T-helper 17 cell (primary cell): Measurements from ENCODE around the gene ERVK3-1. TPM values are rescaled to one million over a fixed set of nuclear protein-coding genes. Genes with fewer than 3 reads are reported as not detected.

Experiments used
- total RNA-seq, 4 donors: library from RNA in 2 of 4; stranded (reverse) in 2 of 4; gene quantifications; one replicate each; pipeline ENCODE4 v1.2.3 and lab custom pipeline; 2022 to 2026

Gene ERVK3-1
- total RNA-seq, 2 donors from 2014 or later = 108 to 110 TPM

Other genes starting within 250 kb of the ERVK3-1 start
- under 1 TPM; 0.16 to 0.57 TPM for gene ZNF135, start 246.1 kb upstream of the ERVK3-1 start, total RNA-seq
- gene ZSCAN18, start 207.1 kb upstream of the ERVK3-1 start, total RNA-seq = 10 to 100 TPM; 29.3 to 30.7 TPM
- gene ZNF329, start 154.6 kb upstream of the ERVK3-1 start, total RNA-seq = 10 to 100 TPM; 10.8 to 12.5 TPM
- gene ZNF274, start 122.3 kb upstream of the ERVK3-1 start, total RNA-seq = 10 to 100 TPM; 30.4 to 41.0 TPM
- 10 to 100 TPM; 13.4 to 15.0 TPM for gene ZNF544, start 76.5 kb upstream of the ERVK3-1 start, total RNA-seq
- 1 to 10 TPM; 5.6 to 6.6 TPM for gene ZNF8, start 26.4 kb upstream of the ERVK3-1 start, total RNA-seq
- gene ZSCAN22, start 21.6 kb downstream of the ERVK3-1 start, total RNA-seq = 1 to 10 TPM; 1.5 to 1.7 TPM
- 10 to 100 TPM; 16.0 to 21.7 TPM for gene A1BG, start 48.1 kb downstream of the ERVK3-1 start, total RNA-seq
- gene ZNF497, start 57.4 kb downstream of the ERVK3-1 start, total RNA-seq = 1 to 10 TPM in 1 of 2 donors, under 1 TPM in 1; 0.55 to 1.6 TPM
- gene ZNF837, start 75.7 kb downstream of the ERVK3-1 start, total RNA-seq = 1 to 10 TPM; 1.2 to 1.6 TPM
- gene RPS5, start 81.9 kb downstream of the ERVK3-1 start, total RNA-seq = 1,000 to 10,000 TPM; 1,065 to 1,239 TPM
- gene RNF225, start 90.3 kb downstream of the ERVK3-1 start, total RNA-seq = not detected
- gene ZNF584, start 103.3 kb downstream of the ERVK3-1 start, total RNA-seq = 1 to 10 TPM; 3.0 to 5.4 TPM
- 1 to 10 TPM in 1 of 2 donors, under 1 TPM in 1; 0.76 to 1.7 TPM for gene ZNF132, start 134.8 kb downstream of the ERVK3-1 start, total RNA-seq
- gene ZNF324B, start 146.2 kb downstream of the ERVK3-1 start, total RNA-seq = 10 to 100 TPM in 1 of 2 donors, 1 to 10 TPM in 1; 8.6 to 12.6 TPM
- 10 to 100 TPM; 21.0 to 35.2 TPM for gene ZNF324, start 161.7 kb downstream of the ERVK3-1 start, total RNA-seq
- 10 to 100 TPM; 13.9 to 17.3 TPM for gene ZNF446, start 171.0 kb downstream of the ERVK3-1 start, total RNA-seq
- gene SLC27A5, start 206.6 kb downstream of the ERVK3-1 start, total RNA-seq = 1 to 10 TPM; 6.6 to 7.7 TPM
- gene ZBTB45, start 214.4 kb downstream of the ERVK3-1 start, total RNA-seq = 1 to 10 TPM; 7.0 to 8.2 TPM
- gene TRIM28, start 238.7 kb downstream of the ERVK3-1 start, total RNA-seq = 100 to 1,000 TPM; 427 to 525 TPM
- 10 to 100 TPM; 74.8 to 88.8 TPM for gene CHMP2A, start 249.7 kb downstream of the ERVK3-1 start, total RNA-seq